Prostate gland (tissue), 2 donors: ENCODE measurements around the gene PAQR9. TPM values are rescaled to one million over a fixed set of nuclear protein-coding genes. Genes with fewer than 3 reads are reported as not detected.

ENCODE experiments used
- DNase-seq: peaks from one replicate; pipeline ENCODE4 v3.0.0-alpha.2; 2019; ENCODE audit warnings: low spot score
- H3K27ac ChIP-seq, 2 donors: fragments of 200-600 bp; sonication (generic); 2 replicates each; pipeline ENCODE4 v1.5.1; 2017 to 2019
- H3K27me3 ChIP-seq: fragments of 200-600 bp; sonication (generic); replicated peaks from 2 replicates; pipeline ENCODE4 v1.5.1; 2019; ENCODE audit not compliant: insufficient read depth
- H3K36me3 ChIP-seq, 2 donors: fragments of 200-600 bp; sonication (generic); 1 replicate in 1 of 2; 2 replicates in 1 of 2; pipeline versions ENCODE4 v1.5.1 to v1.8.1; 2017 to 2019
- H3K4me1 ChIP-seq: fragments of 200-600 bp; sonication (generic); replicated peaks from 2 replicates; pipeline ENCODE4 v1.5.1; 2019
- H3K4me3 ChIP-seq, 2 donors: fragments of 200-600 bp; sonication (generic); 2 replicates each; pipeline ENCODE4 v1.5.1; 2017 to 2019
- H3K9me3 ChIP-seq: fragments of 200-600 bp; sonication (generic); 2 replicates; pipeline ENCODE4 v1.5.1; 2017
- CTCF ChIP-seq, 4 experiments: fragments of 200-600 bp in 2 of 4; fragments of 450-650 bp in 2 of 4; sonication (generic) in 2 of 4; IDR thresholded peaks; 1 replicate in 3 of 4; 2 replicates in 1 of 4; pipeline ENCODE4 v1.5.1; 2016 to 2019; ENCODE audit warnings: antibody characterized with exemption in 4 of 4, mild to moderate bottlenecking in 2 of 4, moderate library complexity in 2 of 4
- POLR2A ChIP-seq: fragments of 450-650 bp; IDR thresholded peaks from one replicate; pipeline ENCODE4 v1.6.1; 2016; ENCODE audit warnings: antibody characterized with exemption, mild to moderate bottlenecking
- POLR2AphosphoS5 ChIP-seq: sonication (generic); formaldehyde crosslinking; IDR thresholded peaks from one replicate; pipeline ENCODE4 v1.6.1; 2017; ENCODE audit warnings: antibody characterized with exemption
- WGBS: methylation state at CpG from one replicate; pipeline ENCODE4 v1.1.5; 2018; 5-methylcytosine and 5-hydroxymethylcytosine counted together
- intact Hi-C: fragments of 100-400 bp; cut with DNase I; formaldehyde crosslinking; loops from one replicate; pipeline ENCODE4 v1.14.2; 2022
- total RNA-seq, 2 donors: library from RNA; depleted of rRNA; stranded (reverse); fragments of >200 nt; gene quantifications; one replicate each; pipeline ENCODE4 v1.1.0, GENCODE V29; 2016

PAQR9 gene
- total RNA-seq, 2 donors from 2014 or later: 6.2 TPM; not detected in 1

GRCh38 chr3:142947799-142948575, 15.5 kb downstream of the PAQR9 start:
- WGBS: 82% methylated on average over 13 of the region's 13 CpGs
- H3K27ac ChIP-seq: no peak overlapping the region
- H3K36me3 ChIP-seq: no peaks in the 10 kb centered on the region
- no peak overlapping the region for H3K4me3 ChIP-seq
- intact Hi-C loops: no loop called here
- DNase-seq: no peak
- no peaks in the 10 kb centered on the region for H3K4me1 ChIP-seq
- no peaks in the 10 kb centered on the region for H3K9me3 ChIP-seq
- H3K27me3 ChIP-seq: peaks cover 5% of the 10 kb centered on the region
- TF ChIP-seq POLR2AphosphoS5 (no peak), POLR2A (no peak), CTCF (IDR thresholded peaks at IDR 0.05) (no peak)

- intact Hi-C loops: no loop called here
- H3K27ac ChIP-seq: no peak overlapping the region
- H3K9me3 ChIP-seq: no peaks in the 10 kb centered on the region
- H3K36me3 ChIP-seq: no peaks in the 10 kb centered on the region
- 25% methylated on average over 35 of the region's 35 CpGs for WGBS
- H3K4me1 ChIP-seq: no peaks in the 10 kb centered on the region
- H3K27me3 ChIP-seq: peaks cover 5% of the 10 kb centered on the region
- TF ChIP-seq POLR2A (no peak), CTCF (IDR thresholded peaks at IDR 0.05) (no peak)
- H3K4me3 ChIP-seq: no peak overlapping the region
- no peak for DNase-seq
Observed at GRCh38 chr3:142947352-142947751, 16.1 kb downstream of the PAQR9 start.

- no peak for TF ChIP-seq CTCF (IDR thresholded peaks at IDR 0.05)
- no peak for TF ChIP-seq POLR2A
- TF ChIP-seq POLR2AphosphoS5: no peak
- Histone ChIP-seq H3K4me3 (no peak overlapping the region), H3K27ac (no peak overlapping the region), H3K4me1 (no peaks in the 10 kb centered on the region), H3K9me3 (no peaks in the 10 kb centered on the region), H3K27me3 (peaks cover 5% of the 10 kb centered on the region), H3K36me3 (no peaks in the 10 kb centered on the region)
- intact Hi-C loops: no loop called here
- 65% methylated on average over 8 of the region's 8 CpGs for WGBS
- DNase-seq: no peak
Observed at GRCh38 chr3:142946861-142947260, 16.6 kb downstream of the PAQR9 start.

- no peaks in the 10 kb centered on the region for H3K9me3 ChIP-seq
- intact Hi-C loops: no loop called here
- TF ChIP-seq CTCF (IDR thresholded peaks at IDR 0.05) (no peak), POLR2AphosphoS5 (no peak)
- WGBS: 83% methylated on average over 4 of the region's 4 CpGs
- no peaks in the 10 kb centered on the region for H3K4me1 ChIP-seq
- H3K4me3 ChIP-seq: no peak overlapping the region
- H3K27ac ChIP-seq: no peak overlapping the region
- no peak for DNase-seq
- peaks cover 5% of the 10 kb centered on the region for H3K27me3 ChIP-seq
- H3K36me3 ChIP-seq: no peaks in the 10 kb centered on the region
Observed at GRCh38 chr3:142945023-142945422, 18.5 kb downstream of the PAQR9 start.

- no peak for DNase-seq
- H3K27ac ChIP-seq: no peak overlapping the region
- H3K27me3 ChIP-seq: peaks cover 5% of the 10 kb centered on the region
- no peaks in the 10 kb centered on the region for H3K36me3 ChIP-seq
- 57% methylated on average over 4 of the region's 4 CpGs for WGBS
- intact Hi-C loops: no loop called here
- H3K4me1 ChIP-seq: no peaks in the 10 kb centered on the region
- no peak for TF ChIP-seq POLR2A
- no peak for TF ChIP-seq POLR2AphosphoS5
- TF ChIP-seq CTCF (IDR thresholded peaks at IDR 0.05): no peak
- H3K9me3 ChIP-seq: no peaks in the 10 kb centered on the region
- H3K4me3 ChIP-seq: no peak overlapping the region
Observed at GRCh38 chr3:142944342-142944741, 19.1 kb downstream of the PAQR9 start.
